CD4-positive, alpha-beta T cell (primary cell): ENCODE data around the gene WNK1. TPM values are rescaled to one million over a fixed set of nuclear protein-coding genes. Genes with fewer than 3 reads are reported as not detected.

Experiments
- ATAC-seq: fragments of 200-7000 bp; cut with Tn5 transposase; one replicate; pipeline ENCODE4 v1.10.0; 2022; ENCODE audit warnings: mild to moderate bottlenecking; ENCODE audit not compliant: poor library complexity
- CTCF ChIA-PET: fragments of 350-600 bp; sonication (Branson Sonifier 250); formaldehyde crosslinking; loops from one replicate; lab custom pipeline; 2021; ENCODE audit warnings: antibody characterized with exemption, inconsistent platforms; lab: Charles Lee
- POLR2A ChIA-PET: fragments of 350-600 bp; sonication (Branson Sonifier 250); formaldehyde crosslinking; loops from one replicate; lab custom pipeline; 2021; ENCODE audit warnings: antibody characterized with exemption, inconsistent platforms; lab: Charles Lee
- DNase-seq, 14 experiments: peaks; one replicate each; pipeline ENCODE4 v3.0.0-alpha.2; 2013 to 2020; ENCODE audit warnings: mixed read lengths in 2 of 14
- H3K27ac ChIP-seq, 2 donors: one replicate each; pipeline versions ENCODE4 v1.5.1 to v1.7.0; 2013; ENCODE audit warnings: low read length in 2 of 2, low read depth in 1 of 2, mild to moderate bottlenecking in 1 of 2
- H3K27me3 ChIP-seq, 2 experiments: 1 replicate in 1 of 2; 2 replicates in 1 of 2; pipeline versions ENCODE4 v1.6.1 to v1.7.0; 2013; ENCODE audit warnings: low read length in 2 of 2, control low read depth in 1 of 2, mild to moderate bottlenecking in 1 of 2, moderate library complexity in 1 of 2; ENCODE audit not compliant: insufficient read depth in 2 of 2, control insufficient read depth in 1 of 2
- H3K36me3 ChIP-seq: one replicate; pipeline ENCODE4 v1.6.1; 2013; ENCODE audit warnings: low read length, control low read depth; ENCODE audit not compliant: insufficient read depth
- H3K4me1 ChIP-seq: one replicate; pipeline ENCODE4 v1.6.1; 2013; ENCODE audit warnings: low read length, control low read depth; ENCODE audit not compliant: insufficient read depth
- H3K4me3 ChIP-seq: one replicate; pipeline ENCODE4 v1.5.1; 2013; ENCODE audit warnings: mild to moderate bottlenecking, low read length, moderate library complexity
- H3K9me3 ChIP-seq, 2 experiments: 1 replicate in 1 of 2; 2 replicates in 1 of 2; pipeline versions ENCODE4 v1.6.1 to v1.7.0; 2013; ENCODE audit warnings: low read length in 2 of 2, mild to moderate bottlenecking in 2 of 2, control low read depth in 1 of 2, moderate library complexity in 1 of 2; ENCODE audit not compliant: control insufficient read depth in 1 of 2, insufficient read depth in 1 of 2
- H3K27ac Mint-ChIP-seq: one replicate; pipeline ENCODE4 v1.8.0; 2020; ENCODE audit warnings: mixed read lengths
- H3K27me3 Mint-ChIP-seq: one replicate; pipeline ENCODE4 v1.8.0; 2021; ENCODE audit warnings: mixed read lengths
- H3K36me3 Mint-ChIP-seq: one replicate; pipeline ENCODE4 v1.8.0; 2021; ENCODE audit warnings: low read depth, mixed read lengths
- H3K4me1 Mint-ChIP-seq: one replicate; pipeline ENCODE4 v1.8.0; 2021; ENCODE audit warnings: low read depth, mixed read lengths
- H3K4me3 Mint-ChIP-seq: one replicate; pipeline ENCODE4 v1.8.0; 2020; ENCODE audit warnings: mild to moderate bottlenecking, mixed read lengths
- H3K9me3 Mint-ChIP-seq: one replicate; pipeline ENCODE4 v1.8.0; 2020; ENCODE audit warnings: mixed read lengths
- CTCF ChIP-seq: fragments of 200-600 bp; IDR thresholded peaks from one replicate; pipeline ENCODE4 v1.8.0; 2022; ENCODE audit warnings: antibody characterized with exemption, mild to moderate bottlenecking
- intact Hi-C, 2 experiments: fragments of 100-400 bp; cut with DNase I in 1 of 2; cut with micrococcal nuclease in 1 of 2; formaldehyde crosslinking; loops; one replicate each; pipeline versions ENCODE4 v1.15.1 to v1.9.0; 2023 to 2025; cut with DNase I, micrococcal nuclease
- total RNA-seq, 174 experiments: library from RNA in 2 of 174; stranded (reverse) in 2 of 174; gene quantifications; one replicate each; pipeline ENCODE4 v1.2.3 and lab custom pipeline; 2021 to 2026

The WNK1 gene
- total RNA-seq, 2 experiments from 2014 or later = 193 to 198 TPM

DNA sequence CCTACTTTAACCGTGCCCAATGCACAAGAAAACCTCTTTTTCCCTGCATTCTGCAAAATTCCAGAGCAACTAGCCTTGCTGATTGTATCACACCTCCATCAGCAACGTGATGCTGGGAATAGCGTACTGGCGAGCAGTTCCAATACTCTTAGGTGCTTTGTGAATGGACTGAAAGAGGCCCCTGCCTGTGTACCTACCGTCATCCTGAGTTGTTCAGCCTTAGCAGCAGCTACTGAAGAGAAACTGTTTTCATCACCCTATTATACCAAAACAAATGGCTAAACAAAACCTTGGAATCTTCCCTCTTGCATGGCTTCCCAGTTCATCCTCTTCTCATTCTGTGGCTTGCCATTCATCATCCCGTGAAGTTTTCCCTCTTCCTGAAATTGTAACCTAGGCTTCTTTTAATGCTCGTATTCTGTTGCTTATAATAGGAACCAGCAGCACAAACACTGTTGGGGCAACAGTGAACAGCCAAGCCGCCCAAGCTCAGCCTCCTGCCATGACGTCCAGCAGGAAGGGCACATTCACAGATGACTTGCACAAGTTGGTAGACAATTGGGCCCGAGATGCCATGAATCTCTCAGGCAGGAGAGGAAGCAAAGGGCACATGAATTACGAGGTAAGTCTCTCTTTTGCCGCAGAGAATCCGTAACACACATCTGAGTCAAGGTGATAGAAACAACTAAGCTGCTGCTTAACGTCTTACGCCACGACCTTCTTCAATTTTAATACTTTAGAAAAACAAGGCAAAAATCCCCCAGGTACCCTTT is 155.2 kb downstream of the WNK1 start:
- Histone ChIP-seq H3K4me3 (no peak overlapping the region), H3K36me3 (peaks cover 97% of the 10 kb centered on the region), H3K9me3 (no peaks in the 10 kb centered on the region), H3K27ac (no peak overlapping the region), H3K4me1 (no peaks in the 10 kb centered on the region), H3K27me3 (no peaks in the 10 kb centered on the region)
- no peak for TF ChIP-seq CTCF
- Mint-ChIP-seq H3K4me3 (no peak overlapping the region), H3K27ac (peak overlapping the region; percentile 17), H3K4me1 (peaks cover 43% of the 10 kb centered on the region), H3K27me3 (no peaks in the 10 kb centered on the region), H3K9me3 (no peaks in the 10 kb centered on the region), H3K36me3 (peaks cover 95% of the 10 kb centered on the region)
- no peak for DNase-seq
- intact Hi-C loops = loop anchor here in 1 of 2 experiments (5.0 kb wide), 1 partner anchor 40 kb away; the partner anchor contains the start of gene RAD52
- CTCF ChIA-PET = interaction anchor here (0.6 kb wide), 1 partner anchor 42 kb away, joined by 3 read pairs; no protein-coding TSS in a partner anchor
- POLR2A ChIA-PET = no interaction called here
- no peak for ATAC-seq

DNA sequence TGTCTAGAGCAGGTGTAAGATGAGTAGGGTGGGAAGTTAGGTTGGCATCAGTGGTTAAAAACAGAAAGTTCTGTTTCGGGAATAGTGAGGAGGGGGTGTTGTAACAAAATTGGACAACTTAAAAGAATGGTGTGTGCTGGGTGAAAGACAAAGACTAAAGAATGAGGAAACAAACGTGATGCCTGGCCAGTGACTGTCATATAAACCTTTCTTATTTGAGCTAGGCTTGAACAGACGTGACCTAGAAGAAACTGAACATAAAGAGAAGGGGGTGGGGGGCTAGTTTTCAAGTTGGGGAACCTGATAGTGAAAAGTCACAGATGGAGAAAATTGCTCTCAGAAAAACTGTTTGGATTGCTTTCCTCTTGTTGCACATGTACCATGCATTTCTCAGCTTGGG is 157.5 kb downstream of the WNK1 start:
- Mint-ChIP-seq H3K9me3 (no peaks in the 10 kb centered on the region), H3K36me3 (peaks cover 94% of the 10 kb centered on the region), H3K4me3 (no peak overlapping the region), H3K27me3 (no peaks in the 10 kb centered on the region), H3K4me1 (peaks cover 30% of the 10 kb centered on the region), H3K27ac (peak overlapping the region; percentile 1)
- CTCF ChIA-PET = interaction anchor here (1.2 kb wide), 1 partner anchor 39 kb away, joined by 3 read pairs; the partner anchor contains the start of gene RAD52
- Histone ChIP-seq H3K4me1 (peaks cover 3% of the 10 kb centered on the region), H3K9me3 (no peaks in the 10 kb centered on the region), H3K4me3 (no peak overlapping the region), H3K36me3 (peaks cover 97% of the 10 kb centered on the region), H3K27ac (no peak overlapping the region), H3K27me3 (no peaks in the 10 kb centered on the region)
- no peak for DNase-seq
- intact Hi-C loops = loop anchor here in 1 of 2 experiments (5.0 kb wide), 1 partner anchor 37 kb away; the partner anchor contains the start of gene RAD52
- ATAC-seq = no peak
- TF ChIP-seq CTCF = no peak
- POLR2A ChIA-PET = no interaction called here

- intact Hi-C loops = no loop called here
- H3K27ac Mint-ChIP-seq = peak overlapping the region; percentile 1
- peaks cover 29% of the 10 kb centered on the region for H3K4me1 Mint-ChIP-seq
- Histone ChIP-seq H3K4me1 (peaks cover 8% of the 10 kb centered on the region), H3K9me3 (no peaks in the 10 kb centered on the region), H3K4me3 (no peak overlapping the region), H3K36me3 (peaks cover 97% of the 10 kb centered on the region), H3K27me3 (no peaks in the 10 kb centered on the region), H3K27ac (no peak overlapping the region)
- ATAC-seq (no peak), DNase-seq (no peak)
- H3K27me3 Mint-ChIP-seq = no peaks in the 10 kb centered on the region
- TF ChIP-seq CTCF = no peak
- POLR2A ChIA-PET = no interaction called here
- no peak overlapping the region for H3K4me3 Mint-ChIP-seq
- CTCF ChIA-PET = no interaction called here
- no peaks in the 10 kb centered on the region for H3K9me3 Mint-ChIP-seq
- H3K36me3 Mint-ChIP-seq = peaks cover 94% of the 10 kb centered on the region
Observed at GRCh38 chr12:910416-910815, 158.0 kb downstream of the WNK1 start.
